HCT116 (cell line): Measurements from ENCODE around the gene TBXA2R. TPM values are rescaled to one million over a fixed set of nuclear protein-coding genes. Genes with fewer than 3 reads are reported as not detected.

Experiments used
- ATAC-seq: fragments of 200-7000 bp; cut with Tn5 transposase; 2 replicates; pipeline ENCODE4 v1.9.1; 2020; ENCODE audit warnings: mild to moderate bottlenecking, moderate library complexity
- BruUV-seq: library from RNA; stranded (reverse); fragments of 400-500 nt; replicated peaks from 2 replicates; lab custom pipeline; 2021; lab: Mats Ljungman, UMichigan
- CTCF ChIA-PET: fragments of 300-600 bp; sonication (Branson Sonifier 250); formaldehyde crosslinking; loops from one replicate; lab custom pipeline; 2021; ENCODE audit warnings: antibody characterized with exemption; lab: Charles Lee
- POLR2A ChIA-PET: fragments of 300-600, 350-600 bp; sonication (Branson Sonifier 250); formaldehyde crosslinking; loops from one replicate; lab custom pipeline; 2021; ENCODE audit warnings: antibody characterized with exemption; lab: Charles Lee
- RAD21 ChIA-PET, 2 experiments: fragments of 300-600 bp; sonication (Branson Sonifier 250); formaldehyde crosslinking; loops; one replicate each; lab custom pipeline; 2023; ENCODE audit warnings: low total read pairs in 2 of 2; ENCODE audit not compliant: uncharacterized antibody in 2 of 2, unreplicated experiment in 2 of 2, low non-redundant PET in 1 of 2; lab: Charles Lee
- DNase-seq: peaks from one replicate; pipeline ENCODE4 v3.0.0-alpha.2; 2010; ENCODE audit warnings: low read depth, low spot score
- H2AFZ ChIP-seq: fragments of 200-600 bp; shearing (Covaris generic), sonication (generic); 2 replicates; pipeline ENCODE4 v1.6.1; 2017; ENCODE audit warnings: low read depth, mixed run types, mixed read lengths, antibody characterized with exemption, low read length; ENCODE audit not compliant: poor library complexity, severe bottlenecking
- H3K27ac ChIP-seq: 2 replicates; pipeline ENCODE4 v1.5.1; 2012; ENCODE audit warnings: low read depth, low read length
- H3K27me3 ChIP-seq: fragments of 200-600 bp; sonication (generic); 2 replicates; pipeline ENCODE4 v1.6.1; 2016; ENCODE audit warnings: mixed run types, low read length, mixed read lengths; ENCODE audit not compliant: insufficient read depth
- H3K36me3 ChIP-seq, 2 experiments: fragments of 200-500 bp in 1 of 2; fragments of 200-600 bp in 1 of 2; sonication (Bioruptor generic) in 1 of 2; sonication (generic) in 1 of 2; 2 replicates each; pipeline versions ENCODE4 v1.5.1 to v1.6.1; 2014 to 2016; ENCODE audit warnings: low read length in 2 of 2, inconsistent platforms in 1 of 2, mixed read lengths in 1 of 2, mixed run types in 1 of 2; ENCODE audit not compliant: insufficient read depth in 2 of 2, control insufficient read depth in 1 of 2
- H3K4me1 ChIP-seq, 2 experiments: fragments of 200-600 bp in 1 of 2; sonication (generic) in 1 of 2; 2 replicates each; pipeline versions ENCODE4 v1.5.1 to v1.6.1; 2012 to 2017; ENCODE audit warnings: low read length in 2 of 2, inconsistent platforms in 1 of 2, mild to moderate bottlenecking in 1 of 2, mixed read lengths in 1 of 2, mixed run types in 1 of 2, moderate library complexity in 1 of 2; ENCODE audit not compliant: insufficient read depth in 2 of 2, control insufficient read depth in 1 of 2
- H3K4me2 ChIP-seq: fragments of 200-600 bp; sonication (generic); 2 replicates; pipeline ENCODE4 v1.6.1; 2017; ENCODE audit warnings: mixed run types, low read length, mixed read lengths
- H3K4me3 ChIP-seq, 2 experiments: fragments of 200-600 bp in 1 of 2; sonication (generic) in 1 of 2; replicated peaks in 1 of 2; 2 replicates each; pipeline ENCODE4 v1.5.1; 2011 to 2016; ENCODE audit warnings: low read length in 2 of 2, control low read depth in 1 of 2, low read depth in 1 of 2, mild to moderate bottlenecking in 1 of 2, mixed read lengths in 1 of 2, mixed run types in 1 of 2
- H3K79me2 ChIP-seq: fragments of 200-600 bp; sonication (generic); 2 replicates; pipeline ENCODE4 v1.6.1; 2017; ENCODE audit warnings: mild to moderate bottlenecking, mixed run types, low read length, moderate library complexity, mixed read lengths; ENCODE audit not compliant: insufficient read depth
- H3K9ac ChIP-seq: fragments of 200-600 bp; sonication (generic); 2 replicates; pipeline ENCODE4 v1.6.1; 2016; ENCODE audit warnings: low read length, mixed read lengths
- H3K9me2 ChIP-seq: fragments of 200-600 bp; sonication (generic), shearing (Covaris generic); 2 replicates; pipeline ENCODE4 v1.6.1; 2017; ENCODE audit warnings: mixed run types, mild to moderate bottlenecking, moderate library complexity; ENCODE audit not compliant: insufficient read depth
- H3K9me3 ChIP-seq, 2 experiments: fragments of 200-500 bp in 1 of 2; fragments of 200-600 bp in 1 of 2; sonication (Bioruptor generic) in 1 of 2; sonication (generic) in 1 of 2; 2 replicates each; pipeline ENCODE4 v1.6.1; 2014 to 2017; ENCODE audit warnings: low read length in 2 of 2, mixed read lengths in 2 of 2, inconsistent platforms in 1 of 2, low read depth in 1 of 2, mild to moderate bottlenecking in 1 of 2, mixed run types in 1 of 2, moderate library complexity in 1 of 2; ENCODE audit not compliant: control insufficient read depth in 1 of 2, insufficient read depth in 1 of 2
- H4K20me1 ChIP-seq: fragments of 200-600 bp; sonication (generic), shearing (Covaris generic); 2 replicates; pipeline ENCODE4 v1.6.1; 2017; ENCODE audit warnings: mixed run types, mild to moderate bottlenecking, moderate library complexity; ENCODE audit not compliant: insufficient read depth
- CEBPB ChIP-seq: IDR thresholded peaks from 2 replicates; pipeline ENCODE4 v1.6.1; 2012; ENCODE audit warnings: low read depth
- CTCF ChIP-seq, 3 experiments: fragments of 200-600 bp in 1 of 3; sonication (generic) in 1 of 3; IDR thresholded peaks in 2 of 3; conservative IDR thresholded peaks in 1 of 3; 2 replicates each; pipeline ENCODE4 v1.5.1; 2012 to 2017; ENCODE audit warnings: low read depth in 2 of 3, low read length in 2 of 3, antibody characterized with exemption in 1 of 3, borderline replicate concordance in 1 of 3, control low read depth in 1 of 3, mild to moderate bottlenecking in 1 of 3, mixed read lengths in 1 of 3, mixed run types in 1 of 3, moderate library complexity in 1 of 3; ENCODE audit not compliant: insufficient read depth in 1 of 3
- MAX ChIP-seq: IDR thresholded peaks from 2 replicates; pipeline ENCODE4 v1.6.1; 2012
- RAD21 ChIP-seq: IDR thresholded peaks from 2 replicates; pipeline ENCODE4 v1.6.1; 2012; ENCODE audit warnings: low read depth, mild to moderate bottlenecking
- REST ChIP-seq: IDR thresholded peaks from 2 replicates; pipeline ENCODE4 v1.6.1; 2012; ENCODE audit warnings: low read depth
- SRF ChIP-seq: IDR thresholded peaks from 2 replicates; pipeline ENCODE4 v1.6.1; 2012; ENCODE audit warnings: low read depth
- ZBTB33 ChIP-seq: IDR thresholded peaks from 2 replicates; pipeline ENCODE4 v1.6.1; 2011; ENCODE audit warnings: mild to moderate bottlenecking, low read length, moderate library complexity; ENCODE audit not compliant: insufficient replicate concordance; ENCODE audit errors: extremely low read depth
- ZFX ChIP-seq: fragments of 450-650 bp; IDR thresholded peaks from 2 replicates; pipeline ENCODE4 v1.6.1; 2017
- ZNF274 ChIP-seq: fragments of 200-500 bp; sonication (Bioruptor generic); IDR thresholded peaks from 2 replicates; pipeline ENCODE4 v1.6.1; 2014; ENCODE audit warnings: mild to moderate bottlenecking, low read depth, low read length, inconsistent platforms
- intact Hi-C: fragments of 100-400 bp; cut with micrococcal nuclease; formaldehyde crosslinking; loops from 2 replicates; pipeline ENCODE4 v1.10.0; 2022
- total RNA-seq: library from RNA; stranded (reverse); gene quantifications from one replicate; pipeline ENCODE4 v1.2.1, GENCODE V29; 2021; ENCODE audit not compliant: unreplicated experiment

TBXA2R gene
- total RNA-seq, 1 experiment from 2014 or later: 2.3 TPM

GRCh38 chr19:3604227-3604986, 2.3 kb downstream of the TBXA2R start:
- no peaks in the 10 kb centered on the region for H3K9me2 ChIP-seq
- no peaks in the 10 kb centered on the region for H4K20me1 ChIP-seq
- no peak for ATAC-seq
- ChIA-PET RAD21 (no interaction called here), POLR2A (no interaction called here), CTCF (no interaction called here)
- H3K27me3 ChIP-seq: no peaks in the 10 kb centered on the region
- no peak overlapping the region for H3K27ac ChIP-seq
- H3K9ac ChIP-seq: no peak overlapping the region
- H3K4me2 ChIP-seq: no peak overlapping the region
- BruUV-seq: no TSS peak
- H3K79me2 ChIP-seq: no peaks in the 10 kb centered on the region
- TF ChIP-seq ZNF274 (no peak), MAX (no peak), CTCF (IDR thresholded peaks at IDR 0.05 in 2 of 3, conservative IDR thresholded peaks at IDR 0.05 in 1 of 3; ENCODE audit: borderline replicate concordance in 1 of 3, insufficient read depth in 1 of 3, low read depth in 2 of 3, low read length in 2 of 3) (no peak), RAD21 (no peak), SRF (no peak), ZBTB33 (no peak), REST (no peak), ZFX (no peak), CEBPB (no peak)
- no peaks in the 10 kb centered on the region for H3K36me3 ChIP-seq
- no peaks in the 10 kb centered on the region for H3K9me3 ChIP-seq
- intact Hi-C loops: no loop called here
- H3K4me1 ChIP-seq: peaks cover 13 to 28% of the 10 kb centered on the region in 2 experiments
- no peak for DNase-seq
- no peak overlapping the region for H3K4me3 ChIP-seq
- H2AFZ ChIP-seq: no peak overlapping the region
